RWPE1 (cell line): ENCODE measurements around the gene NOL7.

ENCODE experiments used
- CTCF ChIA-PET: fragments of 350-600 bp; sonication (Branson Sonifier 250); formaldehyde crosslinking; extraction: SDS; loops from one replicate; lab custom pipeline; 2021; lab: Yijun Ruan, JAX
- POLR2A ChIA-PET: fragments of 400-600 bp; formaldehyde crosslinking; extraction: SDS; loops from one replicate; lab custom pipeline; 2020; ENCODE audit warnings: antibody characterized with exemption; ENCODE audit not compliant: low non-redundant PET; lab: Yijun Ruan, JAX
- DNase-seq: peaks from one replicate; pipeline ENCODE4 v3.0.0; 2012; ENCODE audit warnings: low spot score
- H3K27ac ChIP-seq: fragments of 450-650 bp; 2 replicates; pipeline ENCODE4 v1.5.1; 2017
- CTCF ChIP-seq: fragments of 450-650 bp; conservative IDR thresholded peaks from 2 replicates; pipeline ENCODE4 v1.5.1; 2017; ENCODE audit warnings: low read depth, mild to moderate bottlenecking

The NOL7 gene

GRCh38 chr6:13593103-13593502 is 22.0 kb upstream of the NOL7 start:
- no peak overlapping the region for H3K27ac ChIP-seq
- POLR2A ChIA-PET = no interaction called here
- TF ChIP-seq CTCF = no peak
- no peak for DNase-seq
- CTCF ChIA-PET = interaction anchor here (1.3 kb wide), 1 partner anchor 17 kb away, joined by 6 read pairs; no protein-coding TSS in a partner anchor

GRCh38 chr6:13593720-13594119 is 21.4 kb upstream of the NOL7 start:
- no peak for TF ChIP-seq CTCF
- ChIA-PET POLR2A (no interaction called here), CTCF (no interaction called here)
- no peak overlapping the region for H3K27ac ChIP-seq
- DNase-seq = no peak

DNA sequence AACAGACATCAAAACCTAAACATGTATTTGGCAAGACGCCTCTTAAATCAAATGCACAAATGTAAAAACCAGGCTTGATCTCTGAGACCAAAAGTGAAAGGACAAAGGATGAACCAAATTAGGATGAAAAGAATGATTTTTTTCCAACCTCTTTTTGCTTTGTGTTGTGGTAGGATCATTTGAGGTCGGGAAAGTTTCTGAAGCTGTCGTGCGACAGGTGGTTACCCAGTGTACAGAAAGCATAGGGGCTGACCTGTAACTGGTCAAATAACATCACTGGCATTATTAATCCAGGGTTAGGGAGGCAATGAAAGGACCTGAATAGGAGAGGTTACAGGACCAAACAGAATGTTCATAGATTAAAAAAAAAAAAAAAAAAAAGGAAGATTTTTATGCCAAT is 18.1 kb upstream of the NOL7 start:
- CTCF ChIA-PET = no interaction called here
- H3K27ac ChIP-seq = no peak overlapping the region
- no peak for DNase-seq
- no peak for TF ChIP-seq CTCF
- POLR2A ChIA-PET = no interaction called here

DNA sequence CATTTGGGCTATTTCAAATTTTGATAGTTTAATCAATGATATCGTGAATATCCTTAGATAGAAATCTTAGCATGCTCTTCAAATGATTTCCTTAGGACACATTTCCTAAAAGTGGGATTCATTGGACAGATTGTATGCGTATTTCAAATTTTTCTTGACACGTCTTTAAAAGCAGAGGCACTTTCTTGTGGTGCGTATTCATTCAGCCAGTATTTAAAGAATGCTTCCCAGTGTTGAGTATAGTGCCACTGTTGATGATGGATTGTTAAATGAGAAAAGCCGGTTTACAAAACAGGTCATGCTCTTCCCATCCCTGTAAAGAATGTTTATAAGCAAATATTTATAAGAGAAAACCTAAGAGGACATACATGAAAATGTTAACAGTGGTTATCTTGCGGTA is 15.1 kb upstream of the NOL7 start:
- POLR2A ChIA-PET = no interaction called here
- DNase-seq = no peak
- TF ChIP-seq CTCF = no peak
- H3K27ac ChIP-seq = no peak overlapping the region
- CTCF ChIA-PET = no interaction called here

DNA sequence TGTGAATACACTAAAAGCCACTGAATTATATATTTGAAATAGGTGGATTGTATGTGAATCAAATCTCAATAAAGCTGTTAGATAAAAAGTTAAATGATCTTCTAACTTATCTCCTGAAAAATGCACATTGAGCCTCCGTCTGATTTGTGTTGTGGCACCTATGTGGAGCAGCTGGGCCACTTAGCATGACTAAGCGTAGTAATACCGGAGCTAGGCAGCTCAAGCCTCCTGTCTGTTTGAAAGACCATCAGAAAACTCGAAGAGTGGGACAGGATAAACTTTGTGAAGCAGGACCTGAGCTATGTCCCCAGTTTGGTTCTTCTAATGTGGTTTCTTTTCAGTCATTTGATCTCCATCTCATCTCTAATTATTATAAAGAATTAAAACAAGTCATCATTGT is 11.0 kb upstream of the NOL7 start:
- no peak for DNase-seq
- ChIA-PET POLR2A (no interaction called here), CTCF (interaction anchor here (0.5 to 1.0 kb wide), 3 partner anchors 11 to 232 kb away, joined by 3 read pairs; partner anchors contain the start of gene NOL7)
- no peak overlapping the region for H3K27ac ChIP-seq
- no peak for TF ChIP-seq CTCF

DNA sequence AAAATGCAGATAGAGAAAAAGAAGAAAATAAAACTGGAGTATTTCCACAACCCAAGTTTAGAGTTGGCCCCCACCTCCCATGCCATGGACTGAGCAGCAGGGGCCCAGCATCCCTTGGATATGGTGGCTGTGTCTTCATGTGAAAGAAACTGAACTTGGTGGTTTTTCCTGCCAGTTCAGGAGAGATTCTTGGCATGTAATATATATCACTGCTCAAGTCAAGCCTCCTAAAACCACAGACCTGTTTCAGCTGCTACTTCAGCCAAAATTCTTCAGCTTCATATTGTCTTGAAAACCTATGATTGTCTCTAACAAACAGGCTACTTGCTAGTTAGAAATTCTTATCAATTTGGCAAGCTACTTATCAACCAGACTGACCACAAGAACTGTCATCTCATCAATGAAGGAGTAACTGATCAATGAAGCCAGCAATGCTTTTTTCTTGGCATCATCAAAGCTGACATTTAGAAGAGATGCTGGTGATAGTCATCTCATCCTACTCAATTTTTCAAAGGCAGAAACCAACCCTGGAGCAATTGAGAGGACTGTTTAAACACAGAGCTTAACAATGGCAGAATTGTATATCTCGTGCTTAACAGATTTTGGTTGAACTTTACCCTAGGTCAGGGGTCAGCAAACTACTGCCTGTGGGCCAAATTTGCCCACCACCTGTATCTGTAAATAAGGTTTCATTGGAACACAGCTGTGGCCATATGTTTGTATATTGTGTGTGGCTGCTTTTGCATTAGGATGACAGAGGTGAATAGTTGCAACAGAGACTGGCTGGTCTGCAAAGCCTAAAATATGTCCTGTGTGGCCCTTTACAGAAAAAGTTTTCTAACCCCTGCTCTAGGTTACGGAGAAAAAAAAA is 10.4 kb upstream of the NOL7 start:
- no peak for TF ChIP-seq CTCF
- ChIA-PET POLR2A (no interaction called here), CTCF (interaction anchor here (0.5 to 1.0 kb wide), 3 partner anchors 11 to 233 kb away, joined by 3 read pairs; partner anchors contain the start of gene NOL7)
- H3K27ac ChIP-seq = no peak overlapping the region
- DNase-seq = no peak
